HepG2 (cell line): ENCODE results near the gene RNH1. TPM values are rescaled to one million over a fixed set of nuclear protein-coding genes. Genes with fewer than 3 reads are reported as not detected.
A peak's percentile ranks its signal among the peaks of the same experiment; 100 is the strongest.

ENCODE experiments used
- DMAP1 ChIP-seq: IDR thresholded peaks from 2 replicates; pipeline ENCODE4 v1.6.1; 2016
- DNMT1 ChIP-seq: sonication (generic); formaldehyde crosslinking; IDR thresholded peaks from 2 replicates; pipeline ENCODE4 v1.5.1; 2020; ENCODE audit warnings: mild to moderate bottlenecking, missing genetic modification reagents
- GABPB1 ChIP-seq: IDR thresholded peaks from 2 replicates; pipeline ENCODE4 v1.6.1; 2016; ENCODE audit warnings: mild to moderate bottlenecking, missing genetic modification reagents, moderate library complexity, missing compliant biosample characterization
- HINFP ChIP-seq: sonication (generic); formaldehyde crosslinking; IDR thresholded peaks from 2 replicates; pipeline ENCODE4 v1.4.0; 2020; ENCODE audit warnings: low read depth, mild to moderate bottlenecking, missing genetic modification reagents
- KLF15 ChIP-seq: sonication (generic); formaldehyde crosslinking; IDR thresholded peaks from 2 replicates; pipeline ENCODE4 v1.8.1; 2023; ENCODE audit warnings: borderline replicate concordance, mild to moderate bottlenecking, inconsistent platforms, missing genetic modification reagents, mixed read lengths
- PRPF4 ChIP-seq: fragments of 200-400 bp; formaldehyde crosslinking; IDR thresholded peaks from 2 replicates; pipeline ENCODE4 v1.6.1; 2016; ENCODE audit warnings: low read length, low read depth; ENCODE audit not compliant: poor library complexity, severe bottlenecking
- SOX13 ChIP-seq, 3 experiments: fragments of 450-650 bp in 1 of 3; sonication (generic) in 1 of 3; formaldehyde crosslinking in 1 of 3; IDR thresholded peaks in 2 of 3; conservative IDR thresholded peaks in 1 of 3; 2 replicates each; pipeline versions ENCODE4 v1.5.0 to v1.6.1; 2016 to 2020; ENCODE audit warnings: antibody characterized with exemption in 1 of 3, mild to moderate bottlenecking in 1 of 3, missing compliant biosample characterization in 1 of 3, missing genetic modification reagents in 1 of 3, moderate library complexity in 1 of 3
- SP4 ChIP-seq: sonication (generic); formaldehyde crosslinking; IDR thresholded peaks from 2 replicates; pipeline ENCODE4 v1.8.1; 2023; ENCODE audit warnings: mild to moderate bottlenecking, missing genetic modification reagents
- STAT6 ChIP-seq: sonication (generic); formaldehyde crosslinking; IDR thresholded peaks from 2 replicates; pipeline ENCODE4 v1.4.0; 2020; ENCODE audit warnings: missing genetic modification reagents, mild to moderate bottlenecking, borderline replicate concordance
- TIGD3 ChIP-seq: sonication (generic); formaldehyde crosslinking; IDR thresholded peaks from 2 replicates; pipeline ENCODE4 v1.5.1; 2020; ENCODE audit warnings: mild to moderate bottlenecking, missing genetic modification reagents, borderline replicate concordance
- WIZ ChIP-seq: sonication (generic); formaldehyde crosslinking; IDR thresholded peaks from 2 replicates; pipeline ENCODE4 v1.5.1; 2020; ENCODE audit warnings: mild to moderate bottlenecking, missing genetic modification reagents
- ZFP37 ChIP-seq: sonication (generic); formaldehyde crosslinking; IDR thresholded peaks from 2 replicates; pipeline ENCODE4 v1.4.0; 2020; ENCODE audit warnings: missing genetic modification reagents, borderline replicate concordance
- ZNF264 ChIP-seq: sonication (generic); formaldehyde crosslinking; IDR thresholded peaks from 2 replicates; pipeline ENCODE4 v1.4.0; 2020; ENCODE audit warnings: missing genetic modification reagents
- ZNF513 ChIP-seq: sonication (generic); formaldehyde crosslinking; conservative IDR thresholded peaks from 2 replicates; pipeline ENCODE4 v1.5.0; 2020; ENCODE audit warnings: missing genetic modification reagents
- ZNF567 ChIP-seq: sonication (generic); formaldehyde crosslinking; IDR thresholded peaks from 2 replicates; pipeline ENCODE4 v1.8.1; 2023; ENCODE audit warnings: mild to moderate bottlenecking, missing genetic modification reagents, borderline replicate concordance
- ZNF710 ChIP-seq: sonication (generic); formaldehyde crosslinking; IDR thresholded peaks from 2 replicates; pipeline ENCODE4 v1.5.0; 2020; ENCODE audit warnings: mild to moderate bottlenecking, missing genetic modification reagents, borderline replicate concordance
- ZNF766 ChIP-seq: sonication (generic); formaldehyde crosslinking; IDR thresholded peaks from 2 replicates; pipeline ENCODE4 v1.5.0; 2020; ENCODE audit warnings: missing genetic modification reagents, borderline replicate concordance
- ZNF782 ChIP-seq: sonication (generic); formaldehyde crosslinking; IDR thresholded peaks from 2 replicates; pipeline ENCODE4 v1.4.0; 2020; ENCODE audit warnings: missing genetic modification reagents, mild to moderate bottlenecking, borderline replicate concordance
- polyA plus RNA-seq, 8 experiments: library from polyadenylated mRNA; depleted of rRNA in 3 of 8; stranded (reverse) in 7 of 8; unstranded in 1 of 8; fragments of >200 nt; fragmentation: Illumina TruSeq in 4 of 8; extraction: Trizol in 4 of 8; gene quantifications; 2 replicates each; pipeline versions ENCODE4 v1.2.1 to v1.2.3, GENCODE V29; 2011 to 2016; ENCODE audit warnings: low read depth in 4 of 8, missing spikeins in 1 of 8, mixed read lengths in 1 of 8; ENCODE audit not compliant: insufficient read depth in 1 of 8
- total RNA-seq, 5 experiments: library from RNA; depleted of rRNA; stranded (reverse); fragments of >200 nt; fragmentation: Illumina TruSeq; extraction: Trizol; gene quantifications; 2 replicates each; pipeline ENCODE4 v1.2.3, GENCODE V29; 2016; ENCODE audit warnings: low read depth in 1 of 5

RNH1 gene
- total and polyA plus RNA-seq, 2 of the 13 experiments (the other 11 are each of a cell fraction or from before 2014, with no cell fraction given): 36.0 to 74.1 TPM

GRCh38 chr11:506238-506994 lies 626 bp downstream of the RNH1 start (continued):
- TF ChIP-seq HINFP (no peak), ZNF766 (CRISPR knock-in tag) (peak; percentile 85), GABPB1 (CRISPR knock-in tag) (peak; percentile 91), STAT6 (CRISPR knock-in tag) (peak; percentile 47; the same call in 1 of the 2 replicates), ZNF782 (CRISPR knock-in tag) (0 out of 2 replicates have a peak, but pooled peaks have one; percentile 26), ZNF264 (CRISPR knock-in tag) (peak; percentile 60; the same call in 1 of the 2 replicates), ZNF567 (CRISPR knock-in tag) (0 out of 2 replicates have a peak, but pooled peaks have one; percentile 11), PRPF4 (no peak), SP4 (no peak), ZFP37 (CRISPR knock-in tag) (0 out of 2 replicates have a peak, but pooled peaks have one; percentile 49), ZNF513 (CRISPR knock-in tag) (0 out of 2 replicates have a peak, but pooled peaks have one; percentile 54), DNMT1 (CRISPR knock-in tag) (no peak; the same call in 1 of the 2 replicates), SOX13 (IDR thresholded peaks at IDR 0.05) (0 out of 2 replicates have a peak, but pooled peaks have one; percentile 10), SOX13 (CRISPR knock-in tag; conservative IDR thresholded peaks at IDR 0.05 in 1 of 2, IDR thresholded peaks at IDR 0.05 in 1 of 2) (peak in 1 of 2 experiments; percentile 19; a peak in 1 of 4 replicates), ZNF710 (CRISPR knock-in tag) (0 out of 2 replicates have a peak, but pooled peaks have one; percentile 50), DMAP1 (CRISPR knock-in tag) (peak; percentile 90), WIZ (peak; percentile 18; the same call in 1 of the 2 replicates), TIGD3 (CRISPR knock-in tag) (no peak), KLF15 (CRISPR knock-in tag) (no peak)
